Neuronal stem cell (in vitro differentiated cells): Measurements from ENCODE around the gene TSPAN9.
A peak's percentile ranks its signal among the peaks of the same experiment; 100 is the strongest.

Source experiments
- DNase-seq: peaks from one replicate; pipeline ENCODE4 v3.0.0-alpha.2; 2013; ENCODE audit warnings: low spot score
- H2AFZ ChIP-seq: one replicate; pipeline ENCODE4 v1.6.1; 2013; ENCODE audit warnings: mild to moderate bottlenecking, low read length, inconsistent platforms
- H2AK5ac ChIP-seq: 2 replicates; pipeline ENCODE4 v1.6.1; 2013; ENCODE audit warnings: low read depth, mild to moderate bottlenecking, inconsistent platforms, low read length, moderate library complexity, mixed read lengths
- H2BK120ac ChIP-seq: 2 replicates; pipeline ENCODE4 v1.6.1; 2013; ENCODE audit warnings: low read depth, mild to moderate bottlenecking, inconsistent platforms, low read length, moderate library complexity, mixed read lengths
- H2BK12ac ChIP-seq: one replicate; pipeline ENCODE4 v1.6.1; 2013; ENCODE audit warnings: low read length, inconsistent platforms
- H2BK15ac ChIP-seq: 2 replicates; pipeline ENCODE4 v1.6.1; 2013; ENCODE audit warnings: mild to moderate bottlenecking, low read length, inconsistent platforms, mixed read lengths
- H2BK5ac ChIP-seq: one replicate; pipeline ENCODE4 v1.6.1; 2013; ENCODE audit warnings: inconsistent platforms, mild to moderate bottlenecking, low read length, moderate library complexity
- H3K14ac ChIP-seq: one replicate; pipeline ENCODE4 v1.6.1; 2013; ENCODE audit warnings: low read length, inconsistent platforms
- H3K18ac ChIP-seq: 2 replicates; pipeline ENCODE4 v1.6.1; 2013; ENCODE audit warnings: low read length, inconsistent platforms
- H3K23ac ChIP-seq: 2 replicates; pipeline ENCODE4 v1.6.1; 2013; ENCODE audit warnings: low read depth, mild to moderate bottlenecking, mixed read lengths, low read length, inconsistent platforms; ENCODE audit not compliant: poor library complexity
- H3K27ac ChIP-seq: replicated peaks from 3 replicates; pipeline ENCODE4 v1.5.1; 2013; ENCODE audit warnings: low read length, inconsistent platforms
- H3K27me3 ChIP-seq, 3 experiments: 2 replicates each; pipeline ENCODE4 v1.6.1; 2013; ENCODE audit warnings: low read length in 3 of 3, mild to moderate bottlenecking in 2 of 3, inconsistent platforms in 1 of 3, low read depth in 1 of 3, mixed read lengths in 1 of 3, moderate library complexity in 1 of 3; ENCODE audit not compliant: control insufficient read depth in 3 of 3, insufficient read depth in 3 of 3
- H3K36me3 ChIP-seq, 2 donors: replicated peaks in 1 of 2; 2 replicates each; pipeline ENCODE4 v1.6.1; 2013; ENCODE audit warnings: low read length in 2 of 2; ENCODE audit not compliant: control insufficient read depth in 2 of 2, insufficient read depth in 2 of 2
- H3K4ac ChIP-seq: 2 replicates; pipeline ENCODE4 v1.6.1; 2013; ENCODE audit warnings: inconsistent platforms, mild to moderate bottlenecking, low read length, moderate library complexity
- H3K4me1 ChIP-seq, 2 donors: 1 replicate in 1 of 2; 2 replicates in 1 of 2; pipeline ENCODE4 v1.6.1; 2013; ENCODE audit warnings: low read length in 2 of 2, low read depth in 1 of 2; ENCODE audit not compliant: control insufficient read depth in 2 of 2, insufficient read depth in 1 of 2
- H3K4me2 ChIP-seq: one replicate; pipeline ENCODE4 v1.6.1; 2013; ENCODE audit warnings: mild to moderate bottlenecking, low read length, inconsistent platforms; ENCODE audit not compliant: insufficient read depth, poor library complexity, severe bottlenecking
- H3K4me3 ChIP-seq, 2 donors: 2 replicates each; pipeline ENCODE4 v1.5.1; 2013; ENCODE audit warnings: low read length in 2 of 2, mild to moderate bottlenecking in 2 of 2, inconsistent platforms in 1 of 2, moderate library complexity in 1 of 2
- H3K79me1 ChIP-seq: one replicate; pipeline ENCODE4 v1.6.1; 2013; ENCODE audit warnings: low read depth, mild to moderate bottlenecking, inconsistent platforms, low read length, moderate library complexity
- H3K9ac ChIP-seq: one replicate; pipeline ENCODE4 v1.6.1; 2013; ENCODE audit warnings: mild to moderate bottlenecking, low read depth, low read length, inconsistent platforms; ENCODE audit not compliant: poor library complexity
- H3K9me3 ChIP-seq, 2 donors: replicated peaks in 1 of 2; 2 replicates each; pipeline versions ENCODE3 to v1.6.1; 2013; ENCODE audit warnings: low read length in 2 of 2, mild to moderate bottlenecking in 2 of 2, inconsistent platforms in 1 of 2, low read depth in 1 of 2, mixed read lengths in 1 of 2, moderate library complexity in 1 of 2; ENCODE audit not compliant: control insufficient read depth in 2 of 2, insufficient read depth in 1 of 2
- H4K8ac ChIP-seq: one replicate; pipeline ENCODE4 v1.6.1; 2013; ENCODE audit warnings: low read depth, mild to moderate bottlenecking, inconsistent platforms, low read length, moderate library complexity
- H4K91ac ChIP-seq: one replicate; pipeline ENCODE4 v1.6.1; 2013; ENCODE audit warnings: low read length, low read depth, mild to moderate bottlenecking, inconsistent platforms; ENCODE audit not compliant: poor library complexity
- whole genome bisulfite sequencing, 2 donors: extraction: QIAGEN DNeasy Blood & Tissue Kit; methylation state at CpG; one replicate each; pipeline ENCODE4 v1.1.7; 2013; ENCODE audit warnings: missing lambda C conversion rate in 2 of 2, mixed read lengths in 1 of 2; ENCODE audit not compliant: insufficient read length in 2 of 2, insufficient replicate concordance in 1 of 2; ENCODE audit errors: extremely low coverage in 2 of 2; 5-methylcytosine and 5-hydroxymethylcytosine counted together

TSPAN9 gene

DNA sequence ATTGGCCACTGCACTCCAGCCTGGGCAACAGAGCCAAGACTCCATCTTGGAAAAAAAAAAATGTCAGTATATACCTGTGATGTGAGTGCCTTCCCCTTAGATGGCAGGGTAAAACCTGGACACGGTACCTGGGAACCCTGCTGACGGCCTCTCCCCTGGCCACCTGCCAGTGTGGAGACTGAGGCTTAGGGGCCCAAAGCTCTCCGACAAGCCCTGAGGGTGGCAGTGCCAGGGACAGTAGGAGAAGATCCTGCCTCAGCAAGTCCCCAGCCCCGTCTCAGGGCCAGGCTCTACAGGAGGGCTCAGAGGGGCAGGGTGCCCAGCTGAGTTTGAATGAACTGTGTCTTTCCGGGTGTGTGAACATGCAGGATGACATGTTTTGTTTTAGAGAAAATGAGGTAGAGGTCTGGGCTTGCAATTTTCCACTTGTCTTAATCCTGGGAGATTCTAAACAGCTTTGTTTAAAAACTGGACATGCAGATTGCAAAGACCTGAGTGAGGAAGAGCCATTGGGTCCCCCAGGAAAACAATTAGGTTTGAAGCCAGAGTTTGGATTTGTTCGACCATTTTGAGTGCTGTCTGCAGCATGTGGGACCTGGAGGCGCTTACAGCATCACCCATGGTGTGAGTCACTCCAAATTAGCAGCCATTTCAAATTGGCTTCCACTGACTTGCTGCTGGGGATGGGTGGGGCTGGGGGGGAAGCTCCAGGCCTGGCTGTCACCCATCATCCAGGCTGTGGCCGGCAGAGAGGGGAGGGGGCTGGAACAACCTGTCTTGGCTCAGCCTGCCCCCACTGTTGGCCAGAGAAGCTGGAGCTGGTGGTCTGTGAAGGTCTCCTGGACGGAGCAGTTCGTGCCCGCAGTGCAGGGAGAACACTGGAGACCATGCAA is 10.8 kb downstream of the TSPAN9 start:
- no peak overlapping the region for H4K8ac ChIP-seq
- no peaks in the 10 kb centered on the region for H3K9me3 ChIP-seq
- no peak for DNase-seq
- peak overlapping the region; percentile 61 for H3K18ac ChIP-seq
- H2AK5ac ChIP-seq, result peak overlapping the region; percentile 30
- H3K9ac ChIP-seq, result no peak overlapping the region
- H2BK120ac ChIP-seq, result no peak overlapping the region
- no peaks in the 10 kb centered on the region for H3K79me1 ChIP-seq
- H2BK12ac ChIP-seq, result no peak overlapping the region
- no peak overlapping the region for H3K4ac ChIP-seq
- H2AFZ ChIP-seq, result no peak overlapping the region
- peaks cover 13 to 35% of the 10 kb centered on the region in 2 donors for H3K4me1 ChIP-seq
- H3K36me3 ChIP-seq, result peaks cover 2 to 4% of the 10 kb centered on the region in 2 donors
- no peaks in the 10 kb centered on the region for H3K27me3 ChIP-seq
- H3K27ac ChIP-seq, result no peak overlapping the region
- H2BK15ac ChIP-seq, result peak overlapping the region; percentile 53
- H3K4me3 ChIP-seq, result no peak overlapping the region
- H2BK5ac ChIP-seq, result no peak overlapping the region
- H3K23ac ChIP-seq, result peak overlapping the region; percentile 52
- H4K91ac ChIP-seq, result no peak overlapping the region
- H3K14ac ChIP-seq, result peak overlapping the region; percentile 41
- no CpG with 5 or more reads among the region's 11 CpGs for WGBS, 2 donors
- no peak overlapping the region for H3K4me2 ChIP-seq

DNA sequence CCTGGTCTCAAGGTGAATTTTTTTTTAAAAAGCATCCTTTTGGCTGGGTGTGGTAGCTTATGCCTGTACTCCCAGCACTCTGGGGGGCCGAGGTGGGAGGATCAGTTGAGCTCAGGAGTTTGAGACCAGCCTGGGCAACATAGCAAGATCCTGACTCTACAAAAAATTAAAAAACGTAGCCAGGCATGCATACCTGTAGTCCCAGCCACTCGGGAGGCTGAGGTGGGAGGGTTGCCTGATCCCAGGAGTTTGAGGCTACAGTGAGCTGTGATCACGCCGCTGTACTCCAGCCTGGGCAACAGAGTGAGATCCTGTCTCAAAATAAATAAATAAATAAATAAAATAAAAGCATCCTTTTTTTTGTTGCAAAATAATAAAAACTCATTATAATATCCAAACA is 12.4 kb downstream of the TSPAN9 start:
- no peak overlapping the region for H2AFZ ChIP-seq
- no CpG with 5 or more reads among the region's 5 CpGs for WGBS, 2 donors
- H3K36me3 ChIP-seq, result peaks cover 0 to 2% of the 10 kb centered on the region in 2 donors
- H3K18ac ChIP-seq, result no peak overlapping the region
- no peak overlapping the region for H2BK15ac ChIP-seq
- no peak overlapping the region for H2AK5ac ChIP-seq
- no peaks in the 10 kb centered on the region for H3K27me3 ChIP-seq
- H3K4me3 ChIP-seq, result no peak overlapping the region
- no peak overlapping the region for H3K27ac ChIP-seq
- no peaks in the 10 kb centered on the region for H3K9me3 ChIP-seq
- H2BK12ac ChIP-seq, result no peak overlapping the region
- no peak overlapping the region for H2BK5ac ChIP-seq
- no peak overlapping the region for H3K4ac ChIP-seq
- no peak overlapping the region for H4K8ac ChIP-seq
- no peak overlapping the region for H3K14ac ChIP-seq
- H3K79me1 ChIP-seq, result no peaks in the 10 kb centered on the region
- no peak overlapping the region for H4K91ac ChIP-seq
- H2BK120ac ChIP-seq, result no peak overlapping the region
- H3K23ac ChIP-seq, result no peak overlapping the region
- no peak overlapping the region for H3K9ac ChIP-seq
- H3K4me2 ChIP-seq, result no peak overlapping the region
- no peak for DNase-seq
- H3K4me1 ChIP-seq, result peaks cover 13 to 28% of the 10 kb centered on the region in 2 donors

GRCh38 chr12:3090240-3091037 is 13.3 kb downstream of the TSPAN9 start:
- H2BK5ac ChIP-seq, result no peak overlapping the region
- H3K4me1 ChIP-seq, result peaks cover 13 to 22% of the 10 kb centered on the region in 2 donors
- H3K14ac ChIP-seq, result no peak overlapping the region
- no peak overlapping the region for H2AK5ac ChIP-seq
- H3K4ac ChIP-seq, result no peak overlapping the region
- H3K23ac ChIP-seq, result no peak overlapping the region
- H2BK15ac ChIP-seq, result no peak overlapping the region
- H3K9me3 ChIP-seq, result no peaks in the 10 kb centered on the region
- no CpG with 5 or more reads among the region's 17 CpGs for WGBS, 2 donors
- H3K27ac ChIP-seq, result no peak overlapping the region
- no peak overlapping the region for H2AFZ ChIP-seq
- no peak overlapping the region for H2BK12ac ChIP-seq
- H4K8ac ChIP-seq, result no peak overlapping the region
- no peak overlapping the region for H3K9ac ChIP-seq
- H3K4me2 ChIP-seq, result no peak overlapping the region
- H3K4me3 ChIP-seq, result no peak overlapping the region
- H3K36me3 ChIP-seq, result peaks cover 0 to 2% of the 10 kb centered on the region in 2 donors
- no peaks in the 10 kb centered on the region for H3K79me1 ChIP-seq
- H3K18ac ChIP-seq, result peak overlapping the region; percentile 28
- DNase-seq, result no peak
- no peak overlapping the region for H2BK120ac ChIP-seq
- no peaks in the 10 kb centered on the region for H3K27me3 ChIP-seq
- no peak overlapping the region for H4K91ac ChIP-seq

DNA sequence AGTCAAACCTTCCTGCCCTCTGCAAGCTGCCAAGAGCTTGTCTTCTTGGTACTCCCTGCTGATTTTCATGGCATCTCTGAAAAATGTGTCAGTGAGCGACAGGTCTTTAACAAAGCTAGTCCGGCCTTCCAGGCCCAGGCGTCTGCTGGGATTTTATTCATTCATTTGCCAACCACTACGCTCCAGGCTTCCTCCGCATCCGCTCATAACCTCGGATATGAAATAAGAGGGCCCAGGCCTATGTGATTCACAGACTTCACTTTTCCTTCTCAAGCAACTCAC is 13.8 kb downstream of the TSPAN9 start:
- DNase-seq, result no peak
- H3K4ac ChIP-seq, result no peak overlapping the region
- H3K4me2 ChIP-seq, result no peak overlapping the region
- H4K8ac ChIP-seq, result no peak overlapping the region
- no peak overlapping the region for H2AK5ac ChIP-seq
- no peak overlapping the region for H3K4me3 ChIP-seq
- H3K36me3 ChIP-seq, result peaks cover 0 to 2% of the 10 kb centered on the region in 2 donors
- peaks cover 0 to under 1% of the 10 kb centered on the region in 2 donors for H3K9me3 ChIP-seq
- H3K23ac ChIP-seq, result no peak overlapping the region
- no peaks in the 10 kb centered on the region for H3K27me3 ChIP-seq
- H3K4me1 ChIP-seq, result peaks cover 13 to 22% of the 10 kb centered on the region in 2 donors
- no peaks in the 10 kb centered on the region for H3K79me1 ChIP-seq
- H2BK12ac ChIP-seq, result no peak overlapping the region
- no peak overlapping the region for H2BK15ac ChIP-seq
- no peak overlapping the region for H3K27ac ChIP-seq
- H3K9ac ChIP-seq, result no peak overlapping the region
- H4K91ac ChIP-seq, result no peak overlapping the region
- H2AFZ ChIP-seq, result no peak overlapping the region
- no peak overlapping the region for H2BK120ac ChIP-seq
- H3K18ac ChIP-seq, result no peak overlapping the region
- no CpG with 5 or more reads among the region's 7 CpGs for WGBS, 2 donors
- no peak overlapping the region for H2BK5ac ChIP-seq
- H3K14ac ChIP-seq, result no peak overlapping the region
